HG03060 (cell line): ENCODE results near the gene ABCC4.
A peak's percentile ranks its signal among the peaks of the same experiment; 100 is the strongest.
"Not testable (repeated sequence)": the region's sequence is repeated elsewhere in the genome, so short reads cannot be mapped to it uniquely, and the experiment has no call there.

ENCODE experiments used
- ATAC-seq: cut with Tn5 transposase; IDR thresholded peaks from one replicate; pipeline ENCODE4 v1.9.1; 2021; ENCODE audit warnings: low read depth, moderate number of reproducible peaks; ENCODE audit not compliant: unreplicated experiment

Gene ABCC4

GRCh38 chr13:95300625-95301182, 547 bp downstream of the ABCC4 start:
- ATAC-seq, result peak; percentile 25

- ATAC-seq, result no peak
These were observed 2.2 kb downstream of the ABCC4 start for GRCh38 chr13:95298971-95299621.

GRCh38 chr13:95298169-95298965, 2.9 kb downstream of the ABCC4 start:
- ATAC-seq, result no peak

GRCh38 chr13:95296326-95296925, 4.8 kb downstream of the ABCC4 start:
- ATAC-seq, result no peak

GRCh38 chr13:95295026-95295425, 6.2 kb downstream of the ABCC4 start:
- ATAC-seq, result no peak

DNA sequence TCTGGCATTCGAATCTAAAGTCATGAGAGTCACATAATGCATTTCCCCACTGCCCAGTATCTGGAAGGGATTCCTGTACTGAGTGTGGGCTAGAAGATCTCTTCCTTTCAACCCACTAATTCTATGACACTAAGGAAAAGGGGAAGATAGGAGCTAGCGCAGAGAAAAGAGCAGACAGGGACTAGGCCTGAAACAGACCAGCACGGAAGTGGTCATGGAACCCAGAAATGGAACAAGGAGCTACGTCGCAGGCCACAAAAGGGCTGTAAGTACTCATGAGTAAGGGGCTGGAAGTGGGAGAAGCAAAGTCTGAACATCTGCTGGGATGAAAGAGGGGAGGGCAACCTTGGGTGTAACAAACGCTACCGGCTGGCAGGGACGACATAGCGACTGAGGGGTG, 8.6 kb downstream of the ABCC4 start:
- no peak for ATAC-seq

DNA sequence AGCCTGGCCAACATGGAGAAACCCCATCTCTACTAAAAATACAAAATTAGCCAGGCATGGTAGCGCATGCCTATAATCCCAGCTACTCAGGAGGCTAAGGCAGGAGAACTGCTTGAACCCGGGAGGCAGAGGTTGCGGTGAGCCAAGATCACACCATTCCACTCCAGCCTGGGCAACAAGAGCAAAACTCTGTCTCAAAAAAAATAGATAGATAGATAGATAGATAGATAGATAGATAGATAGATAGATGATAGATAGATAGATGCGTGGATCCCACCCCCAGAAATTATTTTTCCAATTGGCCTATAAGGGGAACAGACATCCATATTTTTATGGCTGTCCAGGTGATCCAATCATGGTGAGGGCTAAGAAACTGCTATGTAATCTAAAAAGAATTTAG, 11.3 kb downstream of the ABCC4 start:
- not testable (repeated sequence) for ATAC-seq

- no peak for ATAC-seq
These were observed 12.2 kb downstream of the ABCC4 start for GRCh38 chr13:95289020-95289444.

- no peak for ATAC-seq
These were observed 16.8 kb downstream of the ABCC4 start for GRCh38 chr13:95284436-95284835.

DNA sequence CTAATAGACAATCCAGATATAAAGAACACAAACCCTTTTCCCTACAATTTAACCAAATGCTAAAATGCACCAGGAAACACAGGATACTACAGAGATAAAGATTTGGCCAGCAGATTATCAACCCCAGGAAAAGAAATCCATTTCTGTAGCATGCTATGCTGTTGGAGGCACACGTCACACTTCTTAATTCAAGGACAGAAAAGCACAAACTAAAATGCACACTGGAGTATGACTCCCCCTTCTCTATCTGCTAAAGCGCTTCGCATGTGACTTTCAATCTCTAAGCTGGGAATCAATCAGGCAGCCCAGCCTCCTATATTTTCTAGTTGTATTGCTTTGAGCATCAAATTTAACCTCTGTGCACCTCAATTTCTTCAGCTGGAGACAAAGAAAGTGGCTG, 22.2 kb downstream of the ABCC4 start:
- no peak for ATAC-seq

- no peak for ATAC-seq
These were observed 25.2 kb downstream of the ABCC4 start for GRCh38 chr13:95276037-95276505.

DNA sequence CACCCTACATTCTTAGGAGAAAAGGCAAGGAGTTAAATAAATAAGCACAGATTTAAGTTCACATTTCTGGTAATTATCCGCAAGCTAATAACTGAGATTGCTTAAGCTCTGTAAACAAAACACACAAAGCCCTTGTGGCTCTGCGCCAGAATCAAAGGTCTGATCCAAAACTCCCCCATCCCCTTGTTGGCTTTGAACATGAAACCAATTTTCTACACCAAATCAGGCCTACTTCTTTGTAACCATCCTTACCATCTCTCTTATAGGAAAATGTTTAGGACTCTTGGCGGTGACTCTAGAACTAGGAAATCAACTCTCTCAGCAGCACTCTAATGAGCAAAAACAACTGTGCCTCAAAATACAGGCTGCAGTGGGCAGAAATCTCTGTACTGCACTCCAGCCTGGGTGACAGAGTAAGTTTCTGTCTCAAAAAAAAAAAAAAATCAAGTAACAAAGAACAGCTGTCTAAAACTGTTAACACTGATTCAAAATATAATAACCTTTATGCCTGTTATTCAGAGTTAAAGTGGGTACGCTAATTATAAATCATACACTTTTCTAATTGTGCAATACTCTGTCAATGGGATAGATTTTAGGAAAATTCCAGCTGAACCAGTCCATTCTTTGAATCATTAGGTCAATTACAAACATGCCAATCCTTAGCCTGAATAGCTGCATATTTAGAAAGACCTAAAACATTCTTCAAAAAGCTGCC, 25.8 kb downstream of the ABCC4 start:
- ATAC-seq, result no peak

DNA sequence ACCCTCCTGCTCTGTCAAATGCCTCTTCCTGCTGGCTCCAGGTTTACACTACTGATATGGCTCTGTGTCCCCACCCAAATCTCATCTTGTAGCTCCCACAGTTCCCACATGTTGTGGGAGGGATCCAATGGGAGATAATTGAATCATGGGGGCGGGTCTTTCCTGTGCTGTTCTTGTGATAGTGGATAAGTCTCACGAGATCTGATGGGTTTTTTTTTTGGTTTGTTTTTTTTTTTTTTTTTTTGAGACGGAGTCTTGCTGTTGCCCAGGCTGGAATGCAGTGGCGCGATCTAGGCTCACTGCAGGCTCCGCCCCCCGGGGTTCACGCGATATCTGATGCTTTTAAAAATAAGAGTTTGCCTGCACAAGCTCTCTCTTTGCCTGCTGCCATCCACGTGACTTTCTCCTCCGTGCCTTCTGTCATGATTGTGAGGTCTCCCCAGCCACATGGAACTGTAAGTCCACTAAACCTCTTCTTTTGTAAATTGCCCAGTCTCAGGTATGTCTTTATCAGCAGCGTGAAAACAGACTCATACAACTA, 27.6 kb downstream of the ABCC4 start:
- ATAC-seq, result not testable (repeated sequence)

GRCh38 chr13:95272076-95272475, 29.2 kb downstream of the ABCC4 start:
- ATAC-seq, result not testable (repeated sequence)

- ATAC-seq, result no peak
These were observed 31.5 kb downstream of the ABCC4 start for GRCh38 chr13:95269756-95270155.

DNA sequence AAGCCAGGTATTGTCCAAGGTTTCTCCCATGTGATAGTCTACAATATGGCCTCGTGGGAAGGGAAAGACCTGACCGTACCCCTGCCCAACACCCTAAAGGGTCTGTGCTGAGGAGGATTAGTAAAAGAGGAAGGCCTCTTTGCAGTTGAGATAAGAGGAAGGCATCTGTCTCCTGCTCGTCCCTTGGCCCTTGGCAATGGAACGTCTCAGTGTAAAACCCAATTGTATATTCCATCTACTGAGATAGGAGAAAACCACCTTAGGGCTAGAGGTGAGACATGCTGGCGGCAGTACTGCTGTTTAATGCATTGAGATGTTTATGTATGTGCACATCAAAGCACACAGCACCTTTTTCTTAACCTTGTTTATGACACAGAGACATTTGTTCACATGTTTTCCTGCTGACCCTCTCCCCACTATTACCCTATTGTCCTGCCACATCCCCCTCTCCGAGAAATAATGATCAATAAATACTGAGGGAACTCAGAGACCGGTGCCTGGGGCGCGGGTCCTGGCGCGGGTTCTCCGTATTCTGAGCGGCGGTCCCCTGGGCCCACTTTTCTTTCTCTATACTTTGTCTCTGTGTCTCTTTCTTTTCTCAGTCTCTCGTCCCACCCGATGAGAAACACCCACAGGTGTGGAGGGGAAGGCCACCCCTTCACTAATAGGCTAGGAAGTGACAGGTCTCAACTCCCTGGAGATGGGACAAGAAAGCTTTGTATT, 32.7 kb downstream of the ABCC4 start:
- not testable (repeated sequence) for ATAC-seq

DNA sequence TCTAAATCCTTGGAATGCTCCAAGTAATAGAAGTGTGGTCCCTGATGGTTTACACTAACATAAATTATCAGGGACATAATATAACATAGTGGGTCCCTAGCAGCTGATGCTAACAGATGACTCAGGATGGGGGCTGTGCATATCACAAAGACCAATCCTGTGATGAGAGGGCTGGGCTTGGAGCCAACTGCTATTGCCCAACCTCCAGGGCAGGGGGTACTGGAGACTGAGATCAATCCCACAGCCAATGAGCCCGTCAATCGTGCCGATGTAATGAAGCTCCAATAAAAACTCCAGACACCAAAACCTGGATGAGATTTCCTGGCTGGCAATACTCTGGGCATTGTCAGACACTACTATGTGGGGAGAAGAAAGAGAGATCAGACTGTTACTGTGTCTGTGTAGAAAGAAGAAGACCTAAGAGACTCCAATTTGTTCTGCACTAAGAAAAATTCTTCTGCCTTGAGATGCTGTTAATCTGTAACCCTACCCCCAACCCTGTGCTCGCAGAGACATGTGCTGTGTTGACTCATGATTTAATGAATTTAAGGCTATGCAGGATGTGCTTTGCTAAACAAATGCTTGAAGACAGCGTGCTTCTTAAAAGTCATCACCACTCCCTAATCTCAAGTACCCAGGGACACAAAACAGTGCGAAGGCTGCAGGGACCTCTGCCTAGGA, 33.4 kb downstream of the ABCC4 start:
- no peak for ATAC-seq

- ATAC-seq, result no peak
These were observed 37.0 kb downstream of the ABCC4 start for GRCh38 chr13:95264225-95264624.

- ATAC-seq, result no peak
These were observed 38.3 kb downstream of the ABCC4 start for GRCh38 chr13:95262837-95263384.
